ENCODE measurements around the gene EXOC3.
"Not testable (repeated sequence)": the region's sequence is repeated elsewhere in the genome, so short reads cannot be mapped to it uniquely, and the experiment has no call there.

EXOC3 gene

GRCh38 chr5:400282-401145, 42.5 kb upstream of the EXOC3 start:
- Histone ChIP-seq H3K9me3 (ENCODE audit: control insufficient read depth in 2 of 2, low read length in 2 of 2) (no peaks in the 10 kb centered on the region), H3K9ac (ENCODE audit: low read length in 2 of 2) (peak overlapping the region in 1 of 2 donors; percentile 51), H3K4me1 (ENCODE audit: control insufficient read depth, insufficient read depth, low read length) (peaks cover 13% of the 10 kb centered on the region), H3K27me3 (ENCODE audit: control insufficient read depth in 1 of 2, insufficient read depth in 2 of 2, low read length in 2 of 2) (peaks cover 7 to 8% of the 10 kb centered on the region in 2 donors), H3K4me3 (ENCODE audit: low read length in 2 of 2) (peak overlapping the region; percentile 40 to 55), H3K27ac (ENCODE audit: low read length) (no peak overlapping the region), H3K36me3 (ENCODE audit: control insufficient read depth in 2 of 2, insufficient read depth in 2 of 2, low read length in 2 of 2) (no peaks in the 10 kb centered on the region)

- H3K4me3 ChIP-seq (ENCODE audit: low read length in 2 of 2): no peak overlapping the region
- peaks cover 7 to 8% of the 10 kb centered on the region in 2 donors for H3K27me3 ChIP-seq (ENCODE audit: control insufficient read depth in 1 of 2, insufficient read depth in 2 of 2, low read length in 2 of 2)
- no peaks in the 10 kb centered on the region for H3K36me3 ChIP-seq (ENCODE audit: control insufficient read depth in 2 of 2, insufficient read depth in 2 of 2, low read length in 2 of 2)
- H3K4me1 ChIP-seq (ENCODE audit: control insufficient read depth, insufficient read depth, low read length): peaks cover 11% of the 10 kb centered on the region
- no peaks in the 10 kb centered on the region for H3K9me3 ChIP-seq (ENCODE audit: control insufficient read depth in 2 of 2, low read length in 2 of 2)
- no peak overlapping the region for H3K27ac ChIP-seq (ENCODE audit: low read length)
- H3K9ac ChIP-seq (ENCODE audit: low read length in 2 of 2): no peak overlapping the region
Observed at GRCh38 chr5:401146-402034, 41.6 kb upstream of the EXOC3 start.

- H3K4me3 ChIP-seq (ENCODE audit: low read length in 2 of 2); H3K9me3 ChIP-seq (ENCODE audit: control insufficient read depth in 2 of 2, low read length in 2 of 2); H3K27ac ChIP-seq (ENCODE audit: low read length); H3K36me3 ChIP-seq (ENCODE audit: control insufficient read depth in 2 of 2, insufficient read depth in 2 of 2, low read length in 2 of 2); H3K9ac ChIP-seq (ENCODE audit: low read length in 2 of 2); H3K27me3 ChIP-seq (ENCODE audit: control insufficient read depth in 1 of 2, insufficient read depth in 2 of 2, low read length in 2 of 2): not testable (repeated sequence)
- H3K4me1 ChIP-seq (ENCODE audit: control insufficient read depth, insufficient read depth, low read length): peaks cover 11% of the 10 kb centered on the region
Observed at GRCh38 chr5:402219-402614, 40.8 kb upstream of the EXOC3 start.

GRCh38 chr5:402615-403359, 40.2 kb upstream of the EXOC3 start:
- Histone ChIP-seq H3K27me3 (ENCODE audit: control insufficient read depth in 1 of 2, insufficient read depth in 2 of 2, low read length in 2 of 2) (peaks cover 7 to 8% of the 10 kb centered on the region in 2 donors), H3K4me3 (ENCODE audit: low read length in 2 of 2) (no peak overlapping the region), H3K9ac (ENCODE audit: low read length in 2 of 2) (no peak overlapping the region), H3K4me1 (ENCODE audit: control insufficient read depth, insufficient read depth, low read length) (peaks cover 11% of the 10 kb centered on the region), H3K36me3 (ENCODE audit: control insufficient read depth in 2 of 2, insufficient read depth in 2 of 2, low read length in 2 of 2) (no peaks in the 10 kb centered on the region), H3K27ac (ENCODE audit: low read length) (no peak overlapping the region), H3K9me3 (ENCODE audit: control insufficient read depth in 2 of 2, low read length in 2 of 2) (no peaks in the 10 kb centered on the region)

GRCh38 chr5:403995-404394, 39.0 kb upstream of the EXOC3 start:
- no peaks in the 10 kb centered on the region for H3K36me3 ChIP-seq (ENCODE audit: control insufficient read depth in 2 of 2, insufficient read depth in 2 of 2, low read length in 2 of 2)
- H3K4me3 ChIP-seq (ENCODE audit: low read length in 2 of 2): no peak overlapping the region
- H3K9me3 ChIP-seq (ENCODE audit: control insufficient read depth in 2 of 2, low read length in 2 of 2): no peaks in the 10 kb centered on the region
- peaks cover 11% of the 10 kb centered on the region for H3K4me1 ChIP-seq (ENCODE audit: control insufficient read depth, insufficient read depth, low read length)
- no peak overlapping the region for H3K9ac ChIP-seq (ENCODE audit: low read length in 2 of 2)
- no peak overlapping the region for H3K27ac ChIP-seq (ENCODE audit: low read length)
- H3K27me3 ChIP-seq (ENCODE audit: control insufficient read depth in 1 of 2, insufficient read depth in 2 of 2, low read length in 2 of 2): peaks cover 4 to 8% of the 10 kb centered on the region in 2 donors

- peaks cover 4 to 8% of the 10 kb centered on the region in 2 donors for H3K27me3 ChIP-seq (ENCODE audit: control insufficient read depth in 1 of 2, insufficient read depth in 2 of 2, low read length in 2 of 2)
- H3K27ac ChIP-seq (ENCODE audit: low read length): no peak overlapping the region
- H3K9me3 ChIP-seq (ENCODE audit: control insufficient read depth in 2 of 2, low read length in 2 of 2): no peaks in the 10 kb centered on the region
- H3K4me1 ChIP-seq (ENCODE audit: control insufficient read depth, insufficient read depth, low read length): peaks cover 6% of the 10 kb centered on the region
- H3K9ac ChIP-seq (ENCODE audit: low read length in 2 of 2): no peak overlapping the region
- no peak overlapping the region for H3K4me3 ChIP-seq (ENCODE audit: low read length in 2 of 2)
- H3K36me3 ChIP-seq (ENCODE audit: control insufficient read depth in 2 of 2, insufficient read depth in 2 of 2, low read length in 2 of 2): no peaks in the 10 kb centered on the region
Observed at GRCh38 chr5:404666-405241, 38.2 kb upstream of the EXOC3 start.

GRCh38 chr5:405421-405820, 37.6 kb upstream of the EXOC3 start:
- Histone ChIP-seq H3K4me3 (ENCODE audit: low read length in 2 of 2) (no peak overlapping the region), H3K9me3 (ENCODE audit: control insufficient read depth in 2 of 2, low read length in 2 of 2) (no peaks in the 10 kb centered on the region), H3K27me3 (ENCODE audit: control insufficient read depth in 1 of 2, insufficient read depth in 2 of 2, low read length in 2 of 2) (peaks cover 4 to 8% of the 10 kb centered on the region in 2 donors), H3K36me3 (ENCODE audit: control insufficient read depth in 2 of 2, insufficient read depth in 2 of 2, low read length in 2 of 2) (no peaks in the 10 kb centered on the region), H3K4me1 (ENCODE audit: control insufficient read depth, insufficient read depth, low read length) (no peaks in the 10 kb centered on the region), H3K27ac (ENCODE audit: low read length) (no peak overlapping the region), H3K9ac (ENCODE audit: low read length in 2 of 2) (no peak overlapping the region)

GRCh38 chr5:406041-406440, 36.9 kb upstream of the EXOC3 start:
- Histone ChIP-seq H3K9ac (ENCODE audit: low read length in 2 of 2) (no peak overlapping the region), H3K4me3 (ENCODE audit: low read length in 2 of 2) (no peak overlapping the region), H3K27ac (ENCODE audit: low read length) (no peak overlapping the region), H3K36me3 (ENCODE audit: control insufficient read depth in 2 of 2, insufficient read depth in 2 of 2, low read length in 2 of 2) (no peaks in the 10 kb centered on the region), H3K27me3 (ENCODE audit: control insufficient read depth in 1 of 2, insufficient read depth in 2 of 2, low read length in 2 of 2) (peaks cover 2 to 4% of the 10 kb centered on the region in 2 donors), H3K9me3 (ENCODE audit: control insufficient read depth in 2 of 2, low read length in 2 of 2) (no peaks in the 10 kb centered on the region), H3K4me1 (ENCODE audit: control insufficient read depth, insufficient read depth, low read length) (no peaks in the 10 kb centered on the region)

- no peak overlapping the region for H3K4me3 ChIP-seq (ENCODE audit: low read length in 2 of 2)
- H3K9me3 ChIP-seq (ENCODE audit: control insufficient read depth in 2 of 2, low read length in 2 of 2): no peaks in the 10 kb centered on the region
- no peaks in the 10 kb centered on the region for H3K36me3 ChIP-seq (ENCODE audit: control insufficient read depth in 2 of 2, insufficient read depth in 2 of 2, low read length in 2 of 2)
- H3K27me3 ChIP-seq (ENCODE audit: control insufficient read depth in 1 of 2, insufficient read depth in 2 of 2, low read length in 2 of 2): peaks cover 0 to 2% of the 10 kb centered on the region in 2 donors
- H3K4me1 ChIP-seq (ENCODE audit: control insufficient read depth, insufficient read depth, low read length): no peaks in the 10 kb centered on the region
- no peak overlapping the region for H3K9ac ChIP-seq (ENCODE audit: low read length in 2 of 2)
- H3K27ac ChIP-seq (ENCODE audit: low read length): no peak overlapping the region
Observed at GRCh38 chr5:407051-407450, 35.9 kb upstream of the EXOC3 start.

- Histone ChIP-seq H3K4me3 (ENCODE audit: low read length in 2 of 2) (no peak overlapping the region), H3K27ac (ENCODE audit: low read length) (no peak overlapping the region), H3K27me3 (ENCODE audit: control insufficient read depth in 1 of 2, insufficient read depth in 2 of 2, low read length in 2 of 2) (peaks cover 0 to 2% of the 10 kb centered on the region in 2 donors), H3K36me3 (ENCODE audit: control insufficient read depth in 2 of 2, insufficient read depth in 2 of 2, low read length in 2 of 2) (no peaks in the 10 kb centered on the region), H3K9ac (ENCODE audit: low read length in 2 of 2) (no peak overlapping the region), H3K9me3 (ENCODE audit: control insufficient read depth in 2 of 2, low read length in 2 of 2) (no peaks in the 10 kb centered on the region), H3K4me1 (ENCODE audit: control insufficient read depth, insufficient read depth, low read length) (no peaks in the 10 kb centered on the region)
Observed at GRCh38 chr5:407801-408268, 35.1 kb upstream of the EXOC3 start.
